IMR-90 (cell line): ENCODE data around the gene CITED4. TPM values are rescaled to one million over a fixed set of nuclear protein-coding genes. Genes with fewer than 3 reads are reported as not detected.

Source experiments
- ATAC-seq: fragments of 200-7000 bp; cut with Tn5 transposase; 2 replicates; pipeline ENCODE4 v1.9.1; 2020; ENCODE audit warnings: low read depth, mild to moderate bottlenecking, moderate library complexity
- BruUV-seq: library from RNA; stranded (reverse); fragments of 400-500 nt; replicated peaks from 2 replicates; lab custom pipeline; 2021; lab: Mats Ljungman, UMichigan
- CTCF ChIA-PET: fragments of 300-600 bp; formaldehyde crosslinking; extraction: SDS; loops from one replicate; lab custom pipeline; 2021; ENCODE audit warnings: antibody characterized with exemption; lab: Yijun Ruan, JAX
- POLR2A ChIA-PET: fragments of 300-600 bp; sonication (Branson Sonifier 250); formaldehyde crosslinking; loops from one replicate; lab custom pipeline; 2022; ENCODE audit warnings: antibody characterized with exemption; ENCODE audit not compliant: unreplicated experiment; lab: Charles Lee
- DNase-seq: peaks from one replicate; pipeline ENCODE4 v3.0.0; 2013
- H2AFZ ChIP-seq: replicated peaks from 2 replicates; pipeline ENCODE3; 2013; ENCODE audit warnings: low read length, mild to moderate bottlenecking; ENCODE audit not compliant: poor library complexity
- H2AK5ac ChIP-seq: 2 replicates; pipeline ENCODE4 v1.6.1; 2013; ENCODE audit warnings: low read depth, low read length, inconsistent platforms
- H2AK9ac ChIP-seq: replicated peaks from 2 replicates; pipeline ENCODE3; 2013; ENCODE audit warnings: mild to moderate bottlenecking, low read depth, low read length, moderate library complexity; ENCODE audit not compliant: poor library complexity
- H2BK120ac ChIP-seq: 2 replicates; pipeline ENCODE4 v1.6.1; 2013; ENCODE audit warnings: low read depth, low read length, inconsistent platforms
- H2BK15ac ChIP-seq: 3 replicates; pipeline ENCODE4 v1.6.1; 2013; ENCODE audit warnings: low read depth, low read length, inconsistent platforms
- H2BK20ac ChIP-seq: 2 replicates; pipeline ENCODE4 v1.6.1; 2013; ENCODE audit warnings: low read depth, mild to moderate bottlenecking, inconsistent platforms, low read length, moderate library complexity
- H2BK5ac ChIP-seq: 2 replicates; pipeline ENCODE4 v1.6.1; 2013; ENCODE audit warnings: mild to moderate bottlenecking, low read depth, low read length, inconsistent platforms; ENCODE audit not compliant: poor library complexity, severe bottlenecking
- H3K14ac ChIP-seq: replicated peaks from 2 replicates; pipeline ENCODE4 v1.6.1; 2013; ENCODE audit warnings: low read depth, low read length, inconsistent platforms
- H3K18ac ChIP-seq: 2 replicates; pipeline ENCODE4 v1.6.1; 2013; ENCODE audit warnings: low read depth, low read length, control low read depth
- H3K23ac ChIP-seq: 2 replicates; pipeline ENCODE4 v1.6.1; 2013; ENCODE audit warnings: low read depth, low read length, inconsistent platforms
- H3K27ac ChIP-seq: 2 replicates; pipeline ENCODE4 v1.5.1; 2013; ENCODE audit warnings: mild to moderate bottlenecking, control low read depth, low read length; ENCODE audit not compliant: insufficient read depth
- H3K27me3 ChIP-seq: 2 replicates; pipeline ENCODE4 v1.6.1; 2013; ENCODE audit warnings: low read length; ENCODE audit not compliant: control insufficient read depth, insufficient read depth
- H3K36me3 ChIP-seq: 2 replicates; pipeline ENCODE4 v1.6.1; 2013; ENCODE audit warnings: low read length, mixed read lengths; ENCODE audit not compliant: control insufficient read depth, insufficient read depth
- H3K4ac ChIP-seq: 2 replicates; pipeline ENCODE4 v1.6.1; 2013; ENCODE audit warnings: low read depth, low read length, inconsistent platforms
- H3K4me1 ChIP-seq: 2 replicates; pipeline ENCODE4 v1.6.1; 2013; ENCODE audit warnings: low read length, mixed read lengths; ENCODE audit not compliant: control insufficient read depth, insufficient read depth
- H3K4me2 ChIP-seq: 2 replicates; pipeline ENCODE4 v1.6.1; 2013; ENCODE audit warnings: low read depth, mild to moderate bottlenecking, control low read depth, low read length, moderate library complexity
- H3K4me3 ChIP-seq: 2 replicates; pipeline ENCODE4 v1.5.1; 2013; ENCODE audit warnings: low read depth, mild to moderate bottlenecking, control low read depth, low read length, moderate library complexity; ENCODE audit not compliant: insufficient read depth
- H3K56ac ChIP-seq: 2 replicates; pipeline ENCODE4 v1.6.1; 2013; ENCODE audit warnings: low read length, inconsistent platforms; ENCODE audit not compliant: insufficient read depth; ENCODE audit errors: extremely low read depth
- H3K79me1 ChIP-seq, 2 experiments: 2 replicates each; pipeline ENCODE4 v1.6.1; 2013; ENCODE audit warnings: low read length in 2 of 2, inconsistent platforms in 1 of 2, low read depth in 1 of 2
- H3K9ac ChIP-seq: 2 replicates; pipeline ENCODE4 v1.6.1; 2013; ENCODE audit warnings: low read depth, low read length, control low read depth
- H3K9me1 ChIP-seq: 2 replicates; pipeline ENCODE4 v1.6.1; 2013; ENCODE audit warnings: low read length, inconsistent platforms; ENCODE audit not compliant: insufficient read depth
- H3K9me3 ChIP-seq: 2 replicates; pipeline ENCODE4 v1.6.1; 2013; ENCODE audit warnings: low read length; ENCODE audit not compliant: control insufficient read depth, insufficient read depth
- H4K20me1 ChIP-seq: 2 replicates; pipeline ENCODE4 v1.6.1; 2013; ENCODE audit warnings: low read length, inconsistent platforms; ENCODE audit not compliant: insufficient read depth
- H4K5ac ChIP-seq: 2 replicates; pipeline ENCODE4 v1.6.1; 2013; ENCODE audit warnings: mild to moderate bottlenecking, low read depth, low read length, control low read depth
- H4K8ac ChIP-seq, 2 experiments: 2 replicates each; pipeline ENCODE4 v1.6.1; 2013; ENCODE audit warnings: low read depth in 2 of 2, low read length in 2 of 2, control low read depth in 1 of 2, inconsistent platforms in 1 of 2
- H4K91ac ChIP-seq: 2 replicates; pipeline ENCODE4 v1.6.1; 2013; ENCODE audit warnings: low read depth, low read length, inconsistent platforms; ENCODE audit not compliant: insufficient read depth
- BHLHE40 ChIP-seq: fragments of 150-350 bp; IDR thresholded peaks from 2 replicates; pipeline ENCODE4 v1.6.1; 2016; ENCODE audit warnings: mild to moderate bottlenecking, low read depth, low read length
- CEBPB ChIP-seq: IDR thresholded peaks from 2 replicates; pipeline ENCODE4 v1.6.1; 2012; ENCODE audit warnings: low read depth, low read length, improper control_type of control experiment
- CHD1 ChIP-seq: IDR thresholded peaks from 2 replicates; pipeline ENCODE4 v1.6.1; 2012; ENCODE audit warnings: low read depth, low read length, improper control_type of control experiment
- CTCF ChIP-seq: conservative IDR thresholded peaks from 2 replicates; pipeline ENCODE4 v1.5.1; 2012; ENCODE audit warnings: mild to moderate bottlenecking, low read depth, low read length, improper control_type of control experiment
- ELK1 ChIP-seq: fragments of 150-350 bp; IDR thresholded peaks from 2 replicates; pipeline ENCODE4 v1.6.1; 2016; ENCODE audit warnings: low read depth, mild to moderate bottlenecking, low read length, moderate library complexity, borderline replicate concordance
- MAFK ChIP-seq: IDR thresholded peaks from 2 replicates; pipeline ENCODE4 v1.6.1; 2012; ENCODE audit warnings: low read depth, low read length, improper control_type of control experiment
- MAZ ChIP-seq: IDR thresholded peaks from 2 replicates; pipeline ENCODE4 v1.6.1; 2012; ENCODE audit warnings: low read depth, mild to moderate bottlenecking, low read length, improper control_type of control experiment, moderate library complexity, borderline replicate concordance
- MXI1 ChIP-seq: IDR thresholded peaks from 2 replicates; pipeline ENCODE4 v1.6.1; 2012; ENCODE audit warnings: low read depth, mild to moderate bottlenecking, low read length, moderate library complexity, borderline replicate concordance
- NFE2L2 ChIP-seq: fragments of 150-350 bp; IDR thresholded peaks from 2 replicates; pipeline ENCODE4 v1.6.1; 2016; ENCODE audit warnings: low read depth, mild to moderate bottlenecking, low read length
- POLR2A ChIP-seq: IDR thresholded peaks from 2 replicates; pipeline ENCODE4 v1.6.1; 2012; ENCODE audit warnings: mild to moderate bottlenecking, low read depth, low read length
- RAD21 ChIP-seq: IDR thresholded peaks from 2 replicates; pipeline ENCODE4 v1.6.1; 2012; ENCODE audit warnings: low read length, improper control_type of control experiment
- RCOR1 ChIP-seq: IDR thresholded peaks from 2 replicates; pipeline ENCODE4 v1.6.1; 2012; ENCODE audit warnings: mild to moderate bottlenecking, low read length, improper control_type of control experiment; ENCODE audit not compliant: insufficient replicate concordance
- RFX5 ChIP-seq: IDR thresholded peaks from 2 replicates; pipeline ENCODE4 v1.8.0; 2012; ENCODE audit warnings: low read depth, mild to moderate bottlenecking, low read length, moderate library complexity
- SMC3 ChIP-seq: fragments of 150-350 bp; IDR thresholded peaks from 2 replicates; pipeline ENCODE4 v1.6.1; 2016; ENCODE audit warnings: low read depth, mild to moderate bottlenecking, antibody characterized with exemption, low read length, moderate library complexity
- USF2 ChIP-seq: fragments of 150-350 bp; IDR thresholded peaks from 2 replicates; pipeline ENCODE4 v1.6.1; 2017; ENCODE audit warnings: mild to moderate bottlenecking, antibody characterized with exemption, low read length, low read depth
- WGBS, 2 experiments: methylation state at CpG; one replicate each; pipeline versions ENCODE4 v1.1.5 to v1.1.7; 2013; ENCODE audit warnings: missing lambda C conversion rate in 2 of 2; ENCODE audit not compliant: insufficient read length in 1 of 2; ENCODE audit errors: extremely low coverage in 2 of 2; 5-methylcytosine and 5-hydroxymethylcytosine counted together
- dilution Hi-C: fragments of 300-500 bp; cut with HindIII; formaldehyde crosslinking; loops from one replicate; pipeline ENCODE4 v1.14.3; 2018; ENCODE audit warnings: low sequenced_read_pairs; ENCODE audit not compliant: unreplicated experiment
- in situ Hi-C: fragments of 300-500 bp; cut with MboI; formaldehyde crosslinking; loops from 3 replicates; pipeline ENCODE4 v1.14.3; 2019; ENCODE audit warnings: low sequenced_read_pairs, inconsistent platforms, mixed read lengths
- intact Hi-C: fragments of 100-400 bp; cut with micrococcal nuclease; formaldehyde crosslinking; loops from 2 replicates; pipeline ENCODE4 v1.10.0; 2022
- polyA plus RNA-seq, 3 experiments: library from polyadenylated mRNA; depleted of rRNA; stranded (reverse); fragments of >200 nt; gene quantifications; 2 replicates each; pipeline ENCODE4 v1.2.3, GENCODE V29; 2012; ENCODE audit warnings: low replicate concordance in 1 of 3
- total RNA-seq: library from RNA; depleted of rRNA; stranded (reverse); fragments of >200 nt; gene quantifications from 2 replicates; pipeline ENCODE4 v1.2.3, GENCODE V29; 2012

The CITED4 gene
- total and polyA plus RNA-seq, 2 of the 4 experiments (the other 2 are of a cell fraction): under 0.01 to 1.6 TPM

- no CpG with 5 or more reads among the region's 6 CpGs for WGBS, 2 experiments
- Histone ChIP-seq H3K23ac (no peak overlapping the region), H2AFZ (peak overlapping the region; percentile 27), H2AK5ac (no peak overlapping the region), H2AK9ac (no peak overlapping the region), H3K9me3 (no peaks in the 10 kb centered on the region), H2BK15ac (no peak overlapping the region), H3K4me2 (no peak overlapping the region), H3K27ac (no peak overlapping the region), H4K91ac (no peak overlapping the region), H3K9me1 (peaks cover 15% of the 10 kb centered on the region), H4K5ac (no peak overlapping the region), H2BK120ac (no peak overlapping the region), H3K9ac (no peak overlapping the region), H3K14ac (no peak overlapping the region), H3K4ac (no peak overlapping the region), H3K79me1 (no peaks in the 10 kb centered on the region), H3K27me3 (peaks cover 34% of the 10 kb centered on the region), H2BK5ac (no peak overlapping the region), H3K56ac (no peak overlapping the region), H3K4me1 (peaks cover 15% of the 10 kb centered on the region), H3K36me3 (no peaks in the 10 kb centered on the region), H2BK20ac (no peak overlapping the region), H4K8ac (no peak overlapping the region), H3K4me3 (no peak overlapping the region), H4K20me1 (no peaks in the 10 kb centered on the region), H3K18ac (no peak overlapping the region)
- BruUV-seq: no TSS peak
- dilution Hi-C loops (no loop called here), intact Hi-C loops (no loop called here), in situ Hi-C loops (no loop called here)
- ATAC-seq: no peak
- DNase-seq: no peak
- ChIA-PET CTCF (interaction anchor here (0.5 kb wide), 1 partner anchor 288 kb away, joined by 5 read pairs; no protein-coding TSS in a partner anchor), POLR2A (interaction anchor here (0.6 kb wide), 1 partner anchor 660 kb away, joined by 5 read pairs; no protein-coding TSS in a partner anchor)
- no peak for TF ChIP-seq MAFK
- TF ChIP-seq POLR2A: no peak
- no peak for TF ChIP-seq BHLHE40
- no peak for TF ChIP-seq CEBPB
- no peak for TF ChIP-seq USF2
- no peak for TF ChIP-seq MXI1
- no peak for TF ChIP-seq RAD21
- no peak for TF ChIP-seq CHD1
- no peak for TF ChIP-seq CTCF
- no peak for TF ChIP-seq NFE2L2
- no peak for TF ChIP-seq SMC3
- TF ChIP-seq RCOR1: no peak
- no peak for TF ChIP-seq RFX5
- no peak for TF ChIP-seq MAZ
- no peak for TF ChIP-seq ELK1
Measured at GRCh38 chr1:40820911-40821693, 41.1 kb downstream of the CITED4 start.
